ENCODE measurements around the gene ABCG5. TPM values are rescaled to one million over a fixed set of nuclear protein-coding genes. Genes with fewer than 3 reads are reported as not detected.
A peak's percentile ranks its signal among the peaks of the same experiment; 100 is the strongest.

ABCG5 gene
- total RNA-seq, 1 experiment from 2014 or later, result not detected

DNA sequence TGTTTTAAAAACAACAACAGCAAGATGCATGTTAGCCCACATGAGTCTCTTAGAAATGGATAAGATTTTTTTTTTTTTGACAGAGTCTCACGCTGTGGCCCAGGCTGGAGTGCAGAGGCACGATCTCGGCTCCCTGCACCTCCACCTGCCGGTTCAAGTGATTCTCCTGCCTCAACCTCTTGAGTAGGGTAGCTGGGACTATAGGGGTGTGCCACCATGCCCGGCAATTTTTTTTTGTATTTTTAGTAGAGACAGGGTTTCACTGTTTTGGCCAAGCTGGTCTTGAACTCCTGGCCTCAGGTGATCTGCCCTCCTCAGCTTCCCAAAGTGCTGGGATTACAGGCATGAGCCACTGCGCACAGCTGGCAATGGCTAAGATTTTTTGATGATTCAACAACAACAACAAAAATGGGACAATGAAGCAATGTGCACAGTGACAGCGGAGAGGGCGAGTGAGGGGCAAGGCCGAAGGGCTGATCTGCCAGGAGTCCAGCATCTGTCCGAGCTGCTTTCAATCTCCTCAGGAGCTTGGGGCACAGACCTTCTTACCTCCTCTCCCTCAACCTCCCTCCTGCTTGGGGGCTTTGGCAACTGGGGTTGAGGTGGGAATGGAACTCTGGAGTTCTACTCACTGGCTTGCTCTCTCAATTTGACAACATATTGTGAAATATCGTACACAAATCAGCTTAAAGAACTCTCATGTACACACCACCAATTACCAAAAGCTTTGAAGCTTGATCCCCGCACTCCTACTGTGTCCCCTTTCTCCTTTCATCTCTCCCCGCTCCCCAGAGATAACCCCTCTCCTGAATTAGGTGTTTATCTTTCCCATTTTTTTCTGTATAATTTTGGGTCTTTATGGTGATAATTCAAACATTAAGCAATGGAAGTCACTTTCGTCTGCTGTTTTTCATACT is 3.6 kb upstream of the ABCG5 start:
- no peak for DNase-seq (ENCODE audit: low read depth)

- DNase-seq (ENCODE audit: low read depth), result peak; percentile 16
These were observed 2.3 kb upstream of the ABCG5 start for GRCh38 chr2:43840965-43841364.

- DNase-seq (ENCODE audit: low read depth), result no peak
These were observed 1.3 kb upstream of the ABCG5 start for GRCh38 chr2:43839776-43840564.

- DNase-seq (ENCODE audit: low read depth), result no peak
These were observed 644 bp downstream of the ABCG5 start for GRCh38 chr2:43837831-43838559.

GRCh38 chr2:43837033-43837432 is 1.6 kb downstream of the ABCG5 start:
- DNase-seq (ENCODE audit: low read depth), result no peak

- peak; percentile 24 for DNase-seq (ENCODE audit: low read depth)
These were observed 6.2 kb downstream of the ABCG5 start for GRCh38 chr2:43832457-43832856.

GRCh38 chr2:43831543-43832294 is 6.9 kb downstream of the ABCG5 start:
- no peak for DNase-seq (ENCODE audit: low read depth)

- DNase-seq (ENCODE audit: low read depth), result no peak
These were observed 12.1 kb downstream of the ABCG5 start for GRCh38 chr2:43826305-43827250.

DNA sequence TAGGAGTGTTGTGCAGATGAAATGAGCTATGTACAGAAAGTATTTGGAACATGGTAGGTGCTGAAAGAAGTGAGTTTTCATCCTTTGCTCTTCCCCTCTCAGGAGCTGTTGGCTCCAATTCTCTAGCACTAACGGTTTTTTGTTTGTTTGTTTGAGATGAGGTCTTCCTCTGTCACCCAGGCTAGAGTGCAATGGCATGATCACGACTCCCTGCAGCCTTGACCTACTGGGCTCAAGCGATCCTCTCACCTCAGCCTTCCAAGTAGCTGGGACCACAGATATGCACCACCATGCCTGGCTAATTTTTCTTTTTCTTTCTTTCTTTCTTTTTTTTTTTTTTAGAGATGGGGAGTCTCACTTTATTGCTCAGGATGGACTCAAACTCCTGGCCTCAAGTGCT is 12.8 kb downstream of the ABCG5 start:
- DNase-seq (ENCODE audit: low read depth), result no peak

DNA sequence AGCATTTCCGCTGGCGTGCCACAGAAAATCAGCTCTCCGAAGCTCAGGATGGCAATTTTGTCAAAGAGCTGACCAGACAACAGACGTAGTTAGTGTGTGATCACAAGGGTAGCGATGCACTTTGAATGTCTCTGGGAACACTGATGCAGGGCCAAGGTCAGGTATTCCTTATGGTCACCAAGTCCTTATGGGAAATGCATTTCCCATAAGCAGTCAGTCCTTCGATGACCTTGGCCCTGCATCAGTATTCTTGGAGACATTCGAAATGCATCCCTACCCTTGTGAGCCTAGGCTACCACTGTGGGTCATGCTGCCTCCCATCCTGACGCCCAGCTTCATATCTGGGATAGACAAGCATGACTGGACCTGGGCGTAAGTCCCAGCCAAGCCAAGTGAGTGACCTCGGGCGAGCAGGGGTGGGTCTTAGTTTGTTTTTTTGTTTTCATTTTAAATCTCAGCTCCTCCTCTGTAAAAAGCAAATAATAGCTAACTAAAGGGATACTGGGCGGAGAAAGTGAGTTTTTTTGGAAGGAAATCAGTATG is 13.6 kb downstream of the ABCG5 start:
- no peak for DNase-seq (ENCODE audit: low read depth)

- no peak for DNase-seq (ENCODE audit: low read depth)
These were observed 14.1 kb downstream of the ABCG5 start for GRCh38 chr2:43824512-43824911.

GRCh38 chr2:43823751-43824150 is 14.9 kb downstream of the ABCG5 start:
- DNase-seq (ENCODE audit: low read depth), result no peak

DNA sequence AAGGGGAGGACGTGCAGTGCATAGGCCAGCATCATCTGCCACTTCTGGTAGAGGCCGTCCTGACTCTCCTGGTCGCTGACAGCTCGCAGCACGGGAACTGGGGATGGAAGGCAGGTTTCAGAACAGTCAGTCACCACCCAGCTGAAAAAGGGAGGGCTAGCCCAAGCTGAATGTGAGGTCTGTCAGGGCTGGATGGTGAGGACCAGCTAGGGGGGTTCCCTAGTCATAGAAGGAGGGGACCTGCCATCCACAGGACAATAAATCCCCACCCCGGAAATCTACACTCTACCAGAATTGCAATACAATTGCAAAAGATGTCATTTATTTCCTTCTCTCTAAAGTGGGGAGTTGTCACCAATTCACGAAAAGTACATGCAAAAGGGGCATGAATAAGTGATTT is 15.8 kb downstream of the ABCG5 start:
- no peak for DNase-seq (ENCODE audit: low read depth)

DNA sequence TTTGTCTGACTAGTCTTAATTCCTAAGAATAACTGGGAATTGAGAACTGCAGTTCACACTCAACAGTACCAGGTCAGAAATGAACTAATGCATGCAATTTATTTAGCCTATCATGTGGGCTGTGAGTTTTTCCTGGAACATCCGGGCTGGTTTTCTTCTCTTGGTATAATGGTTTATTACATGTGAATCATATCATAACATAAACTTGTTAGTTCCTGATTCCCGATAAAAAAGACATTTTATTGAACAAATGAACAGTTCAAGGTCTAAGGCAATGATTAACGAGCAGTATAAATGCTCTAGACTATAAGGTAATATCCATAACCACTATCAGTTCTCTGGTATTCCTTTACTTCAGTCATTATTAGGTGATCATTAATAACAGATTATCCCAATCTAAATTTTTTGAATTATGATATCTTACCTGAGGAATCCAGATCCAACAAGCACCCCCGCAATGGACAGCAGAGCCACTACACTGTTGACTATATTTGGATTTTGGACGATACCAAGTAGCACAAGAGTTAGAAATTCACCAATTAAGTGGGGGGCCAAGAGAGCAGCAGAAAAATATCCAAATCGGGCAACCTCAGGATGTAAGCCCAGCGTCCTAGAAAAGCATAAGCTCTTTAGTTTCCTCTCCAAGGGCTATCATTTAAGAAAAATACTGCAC is 19.0 kb downstream of the ABCG5 start:
- DNase-seq (ENCODE audit: low read depth), result no peak

DNA sequence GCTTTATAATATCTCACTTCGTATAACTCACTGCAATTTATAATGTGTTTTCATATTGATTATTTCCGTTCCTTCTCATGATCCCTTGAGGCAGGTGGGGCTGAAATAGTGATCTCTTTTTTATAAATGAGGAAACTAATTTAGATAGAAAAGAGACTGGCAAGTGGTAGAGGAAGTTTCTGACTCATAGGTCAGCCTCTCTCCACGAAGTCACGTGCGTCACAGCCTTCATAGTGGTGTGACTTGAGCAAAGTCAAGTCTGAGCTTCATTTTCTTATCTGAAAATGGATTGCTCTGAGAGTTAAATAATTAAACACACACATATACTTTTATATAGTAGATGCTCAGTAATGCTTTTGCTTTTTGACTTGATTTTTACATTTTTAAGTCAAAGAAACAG is 19.9 kb downstream of the ABCG5 start:
- DNase-seq (ENCODE audit: low read depth), result peak; percentile 71

DNA sequence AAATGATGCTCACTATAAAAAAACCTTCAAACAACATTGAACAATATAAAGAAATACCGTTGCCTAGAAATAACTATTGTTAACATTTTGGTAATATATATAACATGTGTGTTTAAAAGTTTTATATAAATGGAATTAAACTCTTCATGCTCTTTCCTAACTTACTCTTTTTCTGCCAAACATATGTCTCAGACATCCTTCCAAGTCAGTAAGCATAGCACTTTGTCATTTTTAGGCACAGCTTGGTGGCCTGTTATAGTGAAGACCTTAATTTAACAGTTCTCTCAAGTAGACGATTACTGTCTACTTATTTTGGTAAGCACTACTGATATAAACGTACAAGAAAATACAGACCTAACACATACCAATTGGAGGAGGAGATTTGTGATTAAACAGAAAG is 23.9 kb downstream of the ABCG5 start:
- no peak for DNase-seq (ENCODE audit: low read depth)

GRCh38 chr2:43812947-43813346 is 25.7 kb downstream of the ABCG5 start:
- no peak for DNase-seq (ENCODE audit: low read depth)

DNA sequence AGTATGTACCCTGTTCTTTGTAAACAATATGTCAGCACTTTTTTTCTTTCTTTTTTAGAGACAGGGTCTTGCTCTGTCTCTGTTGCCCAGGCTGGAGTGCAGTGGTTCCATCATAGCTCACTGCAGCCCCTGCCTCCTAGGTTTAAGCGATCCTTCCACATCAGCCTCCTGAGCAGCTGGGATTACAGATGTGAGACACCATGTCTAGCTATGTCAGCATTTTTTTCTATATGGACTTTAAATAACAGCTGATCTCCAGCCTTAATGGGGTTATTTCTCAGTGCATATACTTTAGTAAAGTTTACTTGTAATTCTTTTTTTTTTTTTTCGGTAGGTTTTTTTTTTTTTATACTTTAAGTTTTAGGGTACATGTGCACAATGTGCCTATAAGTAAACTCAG is 26.6 kb downstream of the ABCG5 start:
- DNase-seq (ENCODE audit: low read depth), result no peak

GRCh38 chr2:43810888-43811287 is 27.8 kb downstream of the ABCG5 start:
- no peak for DNase-seq (ENCODE audit: low read depth)
